Mucosa of descending colon (tissue), 3 donors: Measurements from ENCODE around the gene OLR1. TPM values are rescaled to one million over a fixed set of nuclear protein-coding genes. Genes with fewer than 3 reads are reported as not detected.

Source experiments
- ATAC-seq: fragments of 200-7000 bp; cut with Tn5 transposase; one replicate; pipeline ENCODE4 v1.9.1; 2020; ENCODE audit warnings: mild to moderate bottlenecking, moderate library complexity
- DNase-seq, 3 donors: peaks; one replicate each; pipeline ENCODE4 v3.0.0-alpha.2; 2020
- H3K36me3 ChIP-seq: fragments of 200-600 bp; one replicate; pipeline ENCODE4 v1.8.0; 2021; ENCODE audit warnings: low read depth, mild to moderate bottlenecking
- H3K4me1 ChIP-seq: fragments of 200-600 bp; one replicate; pipeline ENCODE4 v1.8.0; 2021; ENCODE audit warnings: low read depth, mild to moderate bottlenecking
- H3K4me3 ChIP-seq: fragments of 200-600 bp; one replicate; pipeline ENCODE4 v1.8.0; 2021; ENCODE audit warnings: mild to moderate bottlenecking
- H3K9me3 ChIP-seq: fragments of 200-600 bp; one replicate; pipeline ENCODE4 v1.8.0; 2021; ENCODE audit warnings: mild to moderate bottlenecking
- CTCF ChIP-seq: fragments of 200-600 bp; IDR thresholded peaks from one replicate; pipeline ENCODE4 v1.8.0; 2022; ENCODE audit warnings: antibody characterized with exemption, mild to moderate bottlenecking
- intact Hi-C, 2 donors: fragments of 100-400 bp; cut with DNase I in 1 of 2; cut with micrococcal nuclease in 1 of 2; formaldehyde crosslinking; loops; one replicate each; pipeline versions ENCODE4 v1.11.0 to v1.11.1; 2022; cut with DNase I, micrococcal nuclease
- total RNA-seq, 3 donors: library from RNA; stranded (reverse); fragmentation: NEBNext Ultra II Directional in 2 of 3; extraction: Animal tissue kit (Norgen Biotek cat#: 25700) in 2 of 3; gene quantifications; one replicate each; pipeline versions ENCODE4 v1.2.1 to v1.2.4, GENCODE V29; 2021 to 2023
- donor health status: DM: no; HTN: no; CAD: no; lungs with moderate emphysema.
- donor health status: DM: no; HTN: no; CAD: no.
- donor health status: DM: no; HTN: yes; CAD: no.

The OLR1 gene
- total RNA-seq, 3 donors from 2014 or later: 0.63 TPM; not detected in 2

- no peak for ATAC-seq
- intact Hi-C loops: no loop called here
- no peak for TF ChIP-seq CTCF
- DNase-seq: no peak
- Histone ChIP-seq H3K9me3 (no peaks in the 10 kb centered on the region), H3K4me1 (no peaks in the 10 kb centered on the region), H3K36me3 (no peaks in the 10 kb centered on the region), H3K4me3 (no peak overlapping the region)
These were observed 6.5 kb downstream of the OLR1 start for GRCh38 chr12:10165421-10165820.

GRCh38 chr12:10163084-10163483 lies 8.8 kb downstream of the OLR1 start:
- Histone ChIP-seq H3K9me3 (no peaks in the 10 kb centered on the region), H3K4me3 (no peak overlapping the region), H3K4me1 (no peaks in the 10 kb centered on the region), H3K36me3 (no peaks in the 10 kb centered on the region)
- intact Hi-C loops: no loop called here
- no peak for ATAC-seq
- no peak for TF ChIP-seq CTCF
- DNase-seq: no peak

DNA sequence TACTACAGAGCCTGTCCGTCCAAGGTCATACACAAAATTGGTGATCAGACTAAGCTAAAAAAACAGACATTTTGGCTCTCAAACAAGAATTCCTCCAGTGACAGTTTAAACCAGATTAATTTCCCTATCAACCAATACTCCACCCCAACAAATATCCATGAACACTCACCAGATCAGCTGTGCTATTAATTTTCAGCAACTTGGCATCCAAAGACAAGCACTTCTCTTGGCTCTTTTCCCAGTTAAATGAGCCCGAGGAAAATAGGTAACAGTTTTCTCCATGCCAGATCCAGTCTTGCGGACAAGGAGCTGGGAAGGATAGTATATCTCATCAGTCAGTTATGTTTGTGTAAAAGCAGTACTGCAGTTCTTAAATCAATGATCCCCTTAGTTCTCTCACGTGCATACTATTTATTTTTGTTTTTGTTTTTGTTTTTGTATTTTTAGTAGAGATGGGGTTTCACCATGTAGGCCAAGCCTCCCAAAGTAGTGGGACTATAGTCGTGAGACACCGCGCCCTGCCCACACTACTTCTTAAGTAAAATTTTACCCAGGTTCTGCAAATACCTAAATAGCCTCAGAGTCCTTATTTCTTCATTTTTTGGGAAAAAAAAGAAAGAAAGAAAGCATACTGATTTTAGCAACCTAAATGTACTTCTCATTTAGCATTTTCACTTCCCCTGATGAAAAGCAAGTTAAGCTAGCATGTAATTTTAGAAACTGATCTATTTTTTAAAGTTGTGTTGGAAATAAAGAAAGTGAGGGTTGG lies 11.1 kb downstream of the OLR1 start:
- Histone ChIP-seq H3K4me3 (no peak overlapping the region), H3K36me3 (no peaks in the 10 kb centered on the region), H3K4me1 (no peaks in the 10 kb centered on the region), H3K9me3 (no peaks in the 10 kb centered on the region)
- intact Hi-C loops: no loop called here
- DNase-seq (no peak), ATAC-seq (no peak)
- TF ChIP-seq CTCF: no peak

DNA sequence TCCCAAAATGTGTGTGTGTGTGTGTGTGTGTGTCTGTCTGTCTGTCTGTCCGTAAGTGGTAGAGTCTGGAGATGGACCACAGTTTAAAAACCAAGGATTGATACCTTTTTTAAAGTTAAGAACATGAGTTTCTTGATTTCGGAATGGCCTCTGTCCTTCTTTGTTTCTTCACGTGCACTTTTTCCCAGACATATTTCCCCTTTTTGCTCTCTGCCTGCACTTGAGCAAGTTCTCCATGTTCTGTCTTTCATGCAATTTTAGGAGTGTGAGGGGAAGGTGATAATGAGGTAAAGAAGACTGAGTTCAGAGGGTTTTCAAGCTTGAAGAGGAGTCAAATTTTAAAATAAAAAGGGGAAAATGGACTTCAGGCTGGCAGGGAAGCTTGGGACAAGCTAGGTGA lies 12.7 kb downstream of the OLR1 start:
- DNase-seq: no peak
- intact Hi-C loops: no loop called here
- Histone ChIP-seq H3K4me3 (no peak overlapping the region), H3K9me3 (no peaks in the 10 kb centered on the region), H3K36me3 (no peaks in the 10 kb centered on the region), H3K4me1 (no peaks in the 10 kb centered on the region)
- ATAC-seq: no peak
- TF ChIP-seq CTCF: no peak

DNA sequence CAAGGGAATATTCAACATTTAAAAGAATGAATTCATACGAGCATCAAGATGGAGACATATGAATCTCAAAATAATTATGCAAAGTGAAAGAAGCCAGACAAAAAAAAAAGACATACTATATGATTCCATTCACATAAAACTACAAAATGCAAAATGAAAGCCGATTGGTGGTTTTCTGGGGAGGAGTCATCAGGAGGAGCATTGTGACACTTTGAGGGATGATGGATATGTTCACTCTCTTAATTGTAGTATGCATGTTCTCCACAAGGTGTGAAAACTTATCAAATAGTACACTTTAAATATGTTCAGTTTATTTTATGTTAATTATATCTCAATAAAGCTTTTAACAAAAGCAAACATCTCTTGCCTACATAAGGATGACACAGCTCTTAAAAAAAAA lies 13.5 kb downstream of the OLR1 start:
- no peak for ATAC-seq

More for the DNA sequence above, 13.5 kb downstream of the OLR1 start:
- Histone ChIP-seq H3K4me3 (no peak overlapping the region), H3K9me3 (no peaks in the 10 kb centered on the region), H3K4me1 (no peaks in the 10 kb centered on the region), H3K36me3 (no peaks in the 10 kb centered on the region)
- TF ChIP-seq CTCF: no peak
- intact Hi-C loops: no loop called here
- no peak for DNase-seq
